ENCODE data around the gene PTGFRN. TPM values are rescaled to one million over a fixed set of nuclear protein-coding genes. Genes with fewer than 3 reads are reported as not detected.

The PTGFRN gene
- total RNA-seq, 1 experiment from 2014 or later: 60.6 TPM

DNA sequence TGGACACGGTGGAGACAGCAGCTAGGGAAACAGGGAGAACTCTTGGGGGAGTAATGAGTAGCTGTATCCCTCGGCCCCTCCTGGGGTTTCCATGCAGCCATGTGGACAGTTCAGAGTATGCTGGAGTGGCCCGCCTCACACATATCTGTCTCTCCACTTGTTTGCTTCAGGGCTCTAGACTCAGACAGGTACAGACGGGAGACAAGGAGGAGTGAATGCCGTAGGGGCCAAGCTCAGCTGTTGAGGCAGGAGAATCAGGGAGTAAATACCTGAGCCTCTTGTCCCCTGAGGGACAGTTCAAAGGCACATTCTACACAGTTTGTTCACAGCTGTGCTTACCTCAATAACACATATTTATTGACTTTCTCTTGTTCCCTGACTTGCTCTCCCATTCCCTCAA is 7.7 kb upstream of the PTGFRN start:
- no peaks in the 10 kb centered on the region for H3K9me3 ChIP-seq (ENCODE audit: control insufficient read depth in 1 of 2, insufficient read depth in 1 of 2, low read depth in 1 of 2, low read length in 2 of 2)
- H3K4me2 ChIP-seq (ENCODE audit: low read length): no peak overlapping the region
- DNase-seq (ENCODE audit: low read depth, low spot score) (no peak), ATAC-seq (no peak)
- intact Hi-C loops (cut with micrococcal nuclease): no loop called here
- ChIA-PET CTCF (no interaction called here), RAD21 (ENCODE audit: low non-redundant PET in 1 of 2, low total read pairs in 2 of 2, uncharacterized antibody in 2 of 2, unreplicated experiment in 2 of 2) (no interaction called here), POLR2A (no interaction called here)
- H3K79me2 ChIP-seq (ENCODE audit: insufficient read depth, low read length): no peaks in the 10 kb centered on the region
- H3K4me3 ChIP-seq (replicated peaks in 1 of 2; ENCODE audit: low read depth in 1 of 2, low read length in 2 of 2): no peak overlapping the region
- H2AFZ ChIP-seq (ENCODE audit: low read depth, low read length, poor library complexity, severe bottlenecking): no peak overlapping the region
- TF ChIP-seq ZFX (IDR thresholded peaks at IDR 0.05) (no peak), POLR2AphosphoS5 (IDR thresholded peaks at IDR 0.05; ENCODE audit: low read depth, low read length) (no peak), CEBPB (IDR thresholded peaks at IDR 0.05; ENCODE audit: low read depth) (no peak), ELF1 (IDR thresholded peaks at IDR 0.05; ENCODE audit: borderline replicate concordance, low read depth) (no peak), EZH2 (IDR thresholded peaks at IDR 0.05) (no peak), EZH2phosphoT487 (IDR thresholded peaks at IDR 0.05; ENCODE audit: borderline replicate concordance) (no peak), TCF7L2 (IDR thresholded peaks at IDR 0.05; ENCODE audit: borderline replicate concordance, extremely low read depth, insufficient read depth, insufficient read length) (no peak), POLR2A (IDR thresholded peaks at IDR 0.05; ENCODE audit: borderline replicate concordance, extremely low read depth, insufficient read depth, insufficient read length) (no peak), ZNF274 (IDR thresholded peaks at IDR 0.05; ENCODE audit: low read depth, low read length) (no peak), CBX3 (IDR thresholded peaks at IDR 0.05; ENCODE audit: low read depth) (no peak), JUND (IDR thresholded peaks at IDR 0.05) (no peak), RAD21 (IDR thresholded peaks at IDR 0.05; ENCODE audit: low read depth) (no peak)
- TF ChIP-seq, protein P1, sequence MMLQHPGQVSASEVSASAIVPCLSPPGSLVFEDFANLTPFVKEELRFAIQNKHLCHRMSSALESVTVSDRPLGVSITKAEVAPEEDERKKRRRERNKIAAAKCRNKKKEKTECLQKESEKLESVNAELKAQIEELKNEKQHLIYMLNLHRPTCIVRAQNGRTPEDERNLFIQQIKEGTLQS (IDR thresholded peaks at IDR 0.05): no peak
- TF ChIP-seq, protein P2, sequence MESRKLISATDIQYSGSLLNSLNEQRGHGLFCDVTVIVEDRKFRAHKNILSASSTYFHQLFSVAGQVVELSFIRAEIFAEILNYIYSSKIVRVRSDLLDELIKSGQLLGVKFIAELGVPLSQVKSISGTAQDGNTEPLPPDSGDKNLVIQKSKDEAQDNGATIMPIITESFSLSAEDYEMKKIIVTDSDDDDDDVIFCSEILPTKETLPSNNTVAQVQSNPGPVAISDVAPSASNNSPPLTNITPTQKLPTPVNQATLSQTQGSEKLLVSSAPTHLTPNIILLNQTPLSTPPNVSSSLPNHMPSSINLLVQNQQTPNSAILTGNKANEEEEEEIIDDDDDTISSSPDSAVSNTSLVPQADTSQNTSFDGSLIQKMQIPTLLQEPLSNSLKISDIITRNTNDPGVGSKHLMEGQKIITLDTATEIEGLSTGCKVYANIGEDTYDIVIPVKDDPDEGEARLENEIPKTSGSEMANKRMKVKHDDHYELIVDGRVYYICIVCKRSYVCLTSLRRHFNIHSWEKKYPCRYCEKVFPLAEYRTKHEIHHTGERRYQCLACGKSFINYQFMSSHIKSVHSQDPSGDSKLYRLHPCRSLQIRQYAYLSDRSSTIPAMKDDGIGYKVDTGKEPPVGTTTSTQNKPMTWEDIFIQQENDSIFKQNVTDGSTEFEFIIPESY (IDR thresholded peaks at IDR 0.05; ENCODE audit: extremely low read depth, insufficient replicate concordance, low read length): no peak
- H4K20me1 ChIP-seq (ENCODE audit: insufficient read depth): no peaks in the 10 kb centered on the region
- no TSS peak for BruUV-seq (replicated peaks)
- H3K27ac ChIP-seq (ENCODE audit: low read depth, low read length): no peak overlapping the region
- H3K27me3 ChIP-seq (ENCODE audit: insufficient read depth, low read length): no peaks in the 10 kb centered on the region; the same call in 1 of the 2 replicates
- H3K36me3 ChIP-seq (ENCODE audit: control insufficient read depth in 1 of 2, insufficient read depth in 2 of 2, low read length in 2 of 2): no peaks in the 10 kb centered on the region
- no peaks in the 10 kb centered on the region for H3K4me1 ChIP-seq (ENCODE audit: control insufficient read depth in 1 of 2, insufficient read depth in 2 of 2, low read length in 2 of 2)
- no peak overlapping the region for H3K9ac ChIP-seq (ENCODE audit: low read length)
- H3K9me2 ChIP-seq (ENCODE audit: insufficient read depth): no peaks in the 10 kb centered on the region

Measured in HCT116 (cell line).